ENCODE data around the gene CNOT6.

The CNOT6 gene

DNA sequence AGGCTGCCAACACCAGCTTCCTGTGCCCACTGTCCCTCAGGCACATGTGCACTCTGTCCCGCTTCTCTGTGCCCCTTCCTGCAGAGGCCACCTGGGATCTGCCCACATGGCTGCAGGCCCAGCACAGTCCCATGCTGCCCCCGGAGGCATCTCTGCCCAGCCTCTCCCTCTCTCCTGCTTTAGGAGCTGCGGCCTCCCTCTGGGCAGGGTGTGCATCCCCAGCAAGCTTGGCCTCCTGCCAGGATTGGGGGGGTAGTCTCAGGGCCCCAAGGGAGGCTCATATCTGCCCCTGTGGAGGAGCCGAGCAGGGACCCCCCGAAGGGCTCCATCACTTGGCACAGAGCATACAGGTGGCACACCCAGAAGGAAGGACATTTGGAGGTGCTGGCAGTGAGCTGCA lies 130.4 kb downstream of the CNOT6 start:
- ATAC-seq (ENCODE audit: low read depth) (no peak), DNase-seq (ENCODE audit: low spot score in 2 of 2) (no peak)
- Mint-ChIP-seq H3K9me3 (no peaks in the 10 kb centered on the region), H3K36me3 (no peaks in the 10 kb centered on the region), H3K4me1 (peaks cover 2% of the 10 kb centered on the region), H3K27ac (no peak overlapping the region), H3K4me3 (no peak overlapping the region), H3K27me3 (peaks cover 5% of the 10 kb centered on the region)

DNA sequence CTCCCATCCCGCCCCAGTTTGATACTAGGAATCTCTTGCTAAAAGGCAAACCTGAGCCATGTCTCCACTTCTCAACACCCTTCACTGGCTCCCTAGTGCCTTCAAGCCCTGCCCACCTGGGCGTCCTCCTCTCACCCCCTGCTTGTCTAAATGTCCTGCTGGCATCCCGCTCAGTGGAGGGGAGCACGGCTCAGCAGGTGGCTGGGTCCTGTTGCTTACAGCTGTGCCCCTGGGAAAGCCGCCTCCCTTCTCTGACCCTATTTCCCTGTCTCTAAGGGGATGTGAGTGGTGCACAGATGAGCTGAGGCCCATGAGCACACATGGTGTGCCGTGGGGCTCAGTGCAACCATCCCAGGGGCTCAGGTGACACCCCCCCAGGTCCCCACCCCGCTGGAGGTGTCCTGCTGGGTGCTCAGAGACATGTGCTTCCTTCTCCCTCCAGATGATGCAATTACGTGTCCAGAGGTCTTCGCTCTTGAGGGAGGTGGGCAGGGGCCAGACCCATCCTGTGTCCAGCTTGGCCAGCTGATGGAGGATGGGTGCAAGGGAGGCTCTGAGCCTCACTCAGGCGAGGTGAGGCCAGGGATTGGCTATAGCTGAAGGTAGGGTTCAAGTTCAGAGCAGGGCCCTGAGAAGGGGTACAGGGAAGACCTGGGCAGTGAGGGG lies 131.1 kb downstream of the CNOT6 start:
- Mint-ChIP-seq H3K4me3 (no peak overlapping the region), H3K4me1 (peaks cover 2% of the 10 kb centered on the region), H3K9me3 (no peaks in the 10 kb centered on the region), H3K27me3 (peaks cover 4% of the 10 kb centered on the region), H3K36me3 (no peaks in the 10 kb centered on the region), H3K27ac (no peak overlapping the region)
- DNase-seq (ENCODE audit: low spot score in 2 of 2) (no peak), ATAC-seq (ENCODE audit: low read depth) (no peak)

DNA sequence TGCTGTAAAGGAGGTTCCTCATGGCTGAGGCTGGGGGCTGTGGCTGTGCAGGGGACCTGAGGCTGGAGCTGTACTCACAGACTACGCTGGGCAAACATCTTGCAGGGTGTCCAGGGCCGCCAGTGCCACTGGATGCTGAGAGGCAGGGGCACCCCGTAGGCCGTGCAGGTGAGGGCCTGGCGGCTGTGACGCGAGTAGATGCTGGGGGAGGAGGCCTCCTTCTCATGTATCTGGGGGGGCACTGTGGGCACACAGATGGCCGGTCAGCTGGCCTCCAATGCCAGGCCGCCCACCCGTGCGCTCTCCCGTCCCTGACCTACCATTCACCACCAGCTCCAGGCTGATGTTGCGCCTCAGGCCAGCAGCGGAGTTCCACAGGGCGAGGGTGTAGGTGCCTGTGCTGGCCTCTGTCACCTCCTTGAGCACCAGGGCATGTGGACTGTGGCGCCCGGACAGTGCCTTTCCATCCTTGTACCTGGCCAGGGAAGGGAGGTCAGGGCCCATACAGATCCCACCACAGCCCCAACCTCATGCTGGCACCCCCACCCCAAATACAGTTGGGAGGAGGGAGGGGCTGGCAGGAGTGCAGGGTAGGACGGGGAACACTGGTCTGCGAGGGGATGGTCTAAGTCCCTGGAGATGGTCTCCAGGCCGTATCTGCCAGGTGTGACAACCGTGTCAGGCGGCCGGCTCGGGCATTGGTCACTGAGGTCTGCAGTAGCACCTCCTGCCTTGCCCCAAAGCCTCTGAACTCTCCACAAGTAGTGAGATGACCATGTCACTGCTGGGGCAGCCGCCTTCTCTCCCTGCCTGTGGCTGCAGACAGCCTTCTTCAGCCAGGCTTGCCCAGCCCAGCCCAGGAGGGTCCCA lies 131.8 kb downstream of the CNOT6 start:
- DNase-seq (ENCODE audit: low spot score in 2 of 2) = no peak
- peaks cover 4% of the 10 kb centered on the region for H3K27me3 Mint-ChIP-seq
- peaks cover 2% of the 10 kb centered on the region for H3K4me1 Mint-ChIP-seq
- ATAC-seq (ENCODE audit: low read depth) = no peak
- H3K4me3 Mint-ChIP-seq = no peak overlapping the region
- no peaks in the 10 kb centered on the region for H3K9me3 Mint-ChIP-seq
- no peaks in the 10 kb centered on the region for H3K36me3 Mint-ChIP-seq
- no peak overlapping the region for H3K27ac Mint-ChIP-seq

DNA sequence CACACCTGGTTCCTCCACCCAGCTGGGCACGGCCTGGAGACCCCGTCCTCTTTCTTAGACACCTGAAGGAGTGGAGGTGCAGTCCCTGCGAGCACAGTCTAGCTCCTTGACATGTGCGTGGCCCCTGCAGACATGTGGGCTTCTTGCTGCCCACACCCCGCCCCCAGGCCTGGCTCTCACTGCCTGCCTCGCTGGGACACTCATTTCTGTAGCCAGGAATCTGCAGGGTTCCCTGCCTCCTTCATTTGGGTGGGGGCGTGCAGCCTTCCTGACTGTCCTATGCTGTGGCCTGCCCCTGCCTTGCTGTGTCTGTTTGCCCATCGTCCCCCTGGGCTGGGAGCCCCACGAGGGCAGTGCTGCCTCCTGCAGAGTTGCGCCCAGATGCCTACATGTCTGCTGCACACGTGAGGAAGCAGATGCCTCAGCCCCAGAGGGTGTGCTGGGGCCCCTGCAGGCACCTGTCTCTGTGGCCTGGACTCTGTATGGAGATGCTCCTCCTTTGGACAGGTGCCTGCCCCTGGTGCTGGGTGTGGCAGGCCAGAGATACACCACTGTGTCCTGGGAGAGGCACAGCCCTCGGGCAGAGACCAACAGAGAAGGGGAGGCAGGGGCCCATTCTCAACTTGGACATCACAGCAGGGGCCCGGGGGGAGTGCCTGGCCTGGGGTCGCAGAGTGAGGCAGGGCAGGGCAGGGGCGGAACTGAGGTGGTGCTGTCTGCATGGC lies 132.6 kb downstream of the CNOT6 start:
- H3K27me3 Mint-ChIP-seq = peaks cover 4% of the 10 kb centered on the region
- DNase-seq (ENCODE audit: low spot score in 2 of 2) (no peak), ATAC-seq (ENCODE audit: low read depth) (no peak)
- no peak overlapping the region for H3K4me3 Mint-ChIP-seq
- H3K36me3 Mint-ChIP-seq = no peaks in the 10 kb centered on the region
- no peak overlapping the region for H3K27ac Mint-ChIP-seq
- H3K4me1 Mint-ChIP-seq = peaks cover 2% of the 10 kb centered on the region
- no peaks in the 10 kb centered on the region for H3K9me3 Mint-ChIP-seq

DNA sequence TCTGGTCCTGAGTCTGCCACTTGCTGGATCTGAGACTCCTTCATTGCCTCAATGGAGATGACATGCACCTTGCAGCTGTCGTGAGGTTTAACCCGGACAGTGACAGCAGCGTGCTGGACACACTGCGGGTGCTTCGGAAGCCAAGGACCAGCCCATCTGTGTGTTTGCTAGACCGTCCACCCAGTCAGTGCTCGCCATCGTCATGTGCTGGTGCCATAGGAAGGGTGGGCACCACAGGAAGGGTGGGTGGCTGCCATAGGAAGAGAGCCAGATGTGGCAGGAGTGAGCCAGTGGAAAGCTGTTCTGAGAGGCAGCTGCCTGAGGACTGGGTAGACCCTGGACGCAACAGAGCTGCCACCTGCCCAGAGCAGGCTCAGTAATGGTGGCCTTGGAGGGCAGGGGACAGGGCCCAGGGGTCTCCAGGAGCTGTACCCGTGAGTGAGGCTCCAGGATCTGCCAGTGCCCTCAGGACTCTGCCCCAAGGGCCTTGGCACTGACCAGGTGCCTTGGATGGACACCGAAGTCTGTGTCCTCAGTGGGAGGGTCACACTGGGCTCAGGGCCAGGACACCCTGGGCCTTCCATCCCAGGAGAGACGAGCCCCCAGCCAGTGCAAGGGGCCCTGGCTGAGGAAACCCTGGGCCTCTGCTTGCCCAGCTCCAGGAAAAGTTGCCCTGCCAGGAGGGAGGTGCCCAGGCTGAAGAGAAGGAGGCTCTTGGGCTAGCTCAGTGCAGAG lies 133.4 kb downstream of the CNOT6 start:
- H3K4me1 Mint-ChIP-seq = peaks cover 2% of the 10 kb centered on the region
- H3K27ac Mint-ChIP-seq = no peak overlapping the region
- H3K4me3 Mint-ChIP-seq = no peak overlapping the region
- DNase-seq (ENCODE audit: low spot score in 2 of 2) (no peak), ATAC-seq (ENCODE audit: low read depth) (no peak)
- no peaks in the 10 kb centered on the region for H3K9me3 Mint-ChIP-seq
- peaks cover 8% of the 10 kb centered on the region for H3K27me3 Mint-ChIP-seq
- no peaks in the 10 kb centered on the region for H3K36me3 Mint-ChIP-seq

Data from memory B cell (primary cell).